Measurements from ENCODE around the gene GPRASP1.

DNA sequence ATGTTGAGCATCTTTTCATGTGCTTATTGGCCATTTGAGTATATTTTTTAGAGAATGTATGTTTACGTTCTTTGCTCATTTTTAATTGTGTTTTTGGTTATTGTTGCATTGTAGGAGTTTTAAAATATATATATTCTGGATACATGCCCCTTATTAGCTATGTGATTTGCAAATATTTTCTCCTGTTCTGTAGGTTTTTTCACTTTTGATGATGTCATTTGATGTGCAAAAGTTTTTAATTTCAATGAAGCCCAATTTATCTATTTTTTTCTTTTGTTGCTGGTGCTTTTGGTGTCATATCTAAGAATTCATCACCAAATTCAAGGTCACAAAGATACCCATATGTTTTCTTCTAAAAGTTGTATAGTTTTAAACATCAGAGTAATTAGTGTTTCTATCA, 45.2 kb upstream of the GPRASP1 start:
- TF ChIP-seq MAZ (IDR thresholded peaks at IDR 0.05; ENCODE audit: borderline replicate concordance, low read depth, low read length), result no peak
- TF ChIP-seq POLR2A (IDR thresholded peaks at IDR 0.05; ENCODE audit: low read length), result no peak
- TF ChIP-seq, protein P1, sequence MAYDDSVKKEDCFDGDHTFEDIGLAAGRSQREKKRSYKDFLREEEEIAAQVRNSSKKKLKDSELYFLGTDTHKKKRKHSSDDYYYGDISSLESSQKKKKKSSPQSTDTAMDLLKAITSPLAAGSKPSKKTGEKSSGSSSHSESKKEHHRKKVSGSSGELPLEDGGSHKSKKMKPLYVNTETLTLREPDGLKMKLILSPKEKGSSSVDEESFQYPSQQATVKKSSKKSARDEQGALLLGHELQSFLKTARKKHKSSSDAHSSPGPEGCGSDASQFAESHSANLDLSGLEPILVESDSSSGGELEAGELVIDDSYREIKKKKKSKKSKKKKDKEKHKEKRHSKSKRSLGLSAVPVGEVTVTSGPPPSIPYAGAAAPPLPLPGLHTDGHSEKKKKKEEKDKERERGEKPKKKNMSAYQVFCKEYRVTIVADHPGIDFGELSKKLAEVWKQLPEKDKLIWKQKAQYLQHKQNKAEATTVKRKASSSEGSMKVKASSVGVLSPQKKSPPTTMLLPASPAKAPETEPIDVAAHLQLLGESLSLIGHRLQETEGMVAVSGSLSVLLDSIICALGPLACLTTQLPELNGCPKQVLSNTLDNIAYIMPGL (CRISPR knock-in tag; IDR thresholded peaks at IDR 0.05; ENCODE audit: borderline replicate concordance), result no peak
- TF ChIP-seq, protein P2, sequence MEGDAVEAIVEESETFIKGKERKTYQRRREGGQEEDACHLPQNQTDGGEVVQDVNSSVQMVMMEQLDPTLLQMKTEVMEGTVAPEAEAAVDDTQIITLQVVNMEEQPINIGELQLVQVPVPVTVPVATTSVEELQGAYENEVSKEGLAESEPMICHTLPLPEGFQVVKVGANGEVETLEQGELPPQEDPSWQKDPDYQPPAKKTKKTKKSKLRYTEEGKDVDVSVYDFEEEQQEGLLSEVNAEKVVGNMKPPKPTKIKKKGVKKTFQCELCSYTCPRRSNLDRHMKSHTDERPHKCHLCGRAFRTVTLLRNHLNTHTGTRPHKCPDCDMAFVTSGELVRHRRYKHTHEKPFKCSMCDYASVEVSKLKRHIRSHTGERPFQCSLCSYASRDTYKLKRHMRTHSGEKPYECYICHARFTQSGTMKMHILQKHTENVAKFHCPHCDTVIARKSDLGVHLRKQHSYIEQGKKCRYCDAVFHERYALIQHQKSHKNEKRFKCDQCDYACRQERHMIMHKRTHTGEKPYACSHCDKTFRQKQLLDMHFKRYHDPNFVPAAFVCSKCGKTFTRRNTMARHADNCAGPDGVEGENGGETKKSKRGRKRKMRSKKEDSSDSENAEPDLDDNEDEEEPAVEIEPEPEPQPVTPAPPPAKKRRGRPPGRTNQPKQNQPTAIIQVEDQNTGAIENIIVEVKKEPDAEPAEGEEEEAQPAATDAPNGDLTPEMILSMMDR (IDR thresholded peaks at IDR 0.05), result no peak
- no peak for TF ChIP-seq ZC3H11A (IDR thresholded peaks at IDR 0.05)
- no peak for TF ChIP-seq FOSB (CRISPR knock-in tag; IDR thresholded peaks at IDR 0.05)
- TF ChIP-seq, protein P3, sequence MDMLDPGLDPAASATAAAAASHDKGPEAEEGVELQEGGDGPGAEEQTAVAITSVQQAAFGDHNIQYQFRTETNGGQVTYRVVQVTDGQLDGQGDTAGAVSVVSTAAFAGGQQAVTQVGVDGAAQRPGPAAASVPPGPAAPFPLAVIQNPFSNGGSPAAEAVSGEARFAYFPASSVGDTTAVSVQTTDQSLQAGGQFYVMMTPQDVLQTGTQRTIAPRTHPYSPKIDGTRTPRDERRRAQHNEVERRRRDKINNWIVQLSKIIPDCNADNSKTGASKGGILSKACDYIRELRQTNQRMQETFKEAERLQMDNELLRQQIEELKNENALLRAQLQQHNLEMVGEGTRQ (IDR thresholded peaks at IDR 0.05), result no peak
- TF ChIP-seq MAFK (IDR thresholded peaks at IDR 0.05; ENCODE audit: partially characterized antibody), result no peak
- TF ChIP-seq RCOR1 (IDR thresholded peaks at IDR 0.05; ENCODE audit: low read depth, low read length), result no peak
- TF ChIP-seq KDM1A (IDR thresholded peaks at IDR 0.05; ENCODE audit: low read depth), result no peak
- TF ChIP-seq HOXA7 (CRISPR knock-in tag; IDR thresholded peaks at IDR 0.05), result no peak
